ENCODE measurements around the gene LRRFIP1. TPM values are rescaled to one million over a fixed set of nuclear protein-coding genes. Genes with fewer than 3 reads are reported as not detected.

The LRRFIP1 gene
- total and polyA plus RNA-seq, 2 of the 13 experiments (the other 11 are each of a cell fraction or from before 2014, with no cell fraction given): 15.9 to 40.5 TPM

- TF ChIP-seq ZNF878 (CRISPR knock-in tag; IDR thresholded peaks at IDR 0.05) (no peak), ZNF383 (CRISPR knock-in tag; IDR thresholded peaks at IDR 0.05; ENCODE audit: borderline replicate concordance) (no peak), HMGA1 (CRISPR knock-in tag; conservative IDR thresholded peaks at IDR 0.05) (no peak), SALL2 (CRISPR knock-in tag; IDR thresholded peaks at IDR 0.05) (no peak), ZSCAN29 (CRISPR knock-in tag; conservative IDR thresholded peaks at IDR 0.05) (no peak), ZFAT (CRISPR knock-in tag; conservative IDR thresholded peaks at IDR 0.05) (no peak), AHDC1 (CRISPR knock-in tag; IDR thresholded peaks at IDR 0.05; ENCODE audit: borderline replicate concordance) (no peak), ZFP90 (CRISPR knock-in tag; IDR thresholded peaks at IDR 0.05; ENCODE audit: borderline replicate concordance) (no peak), TEAD2 (CRISPR knock-in tag; IDR thresholded peaks at IDR 0.05) (no peak), ZNF468 (CRISPR knock-in tag; IDR thresholded peaks at IDR 0.05) (no peak), IRX3 (CRISPR knock-in tag; IDR thresholded peaks at IDR 0.05; ENCODE audit: borderline replicate concordance, low read depth) (no peak), KDM5A (IDR thresholded peaks at IDR 0.05; ENCODE audit: borderline replicate concordance, low read length) (no peak), ZNF724P (CRISPR knock-in tag; IDR thresholded peaks at IDR 0.05; ENCODE audit: borderline replicate concordance) (no peak), DR1 (CRISPR knock-in tag; IDR thresholded peaks at IDR 0.05) (0 out of 2 replicates have a peak, but pooled peaks have one; percentile 36), TFAP4 (IDR thresholded peaks at IDR 0.05; ENCODE audit: borderline replicate concordance, low read depth) (peak; percentile 83; the same call in 1 of the 2 replicates), ZBTB38 (CRISPR knock-in tag; IDR thresholded peaks at IDR 0.05) (peak; percentile 45; the same call in 1 of the 2 replicates), NPAS2 (CRISPR knock-in tag; IDR thresholded peaks at IDR 0.05; ENCODE audit: borderline replicate concordance) (no peak), KMT2A (CRISPR knock-in tag; IDR thresholded peaks at IDR 0.05) (no peak), ELF1 (CRISPR knock-in tag; IDR thresholded peaks at IDR 0.05) (no peak), SAFB2 (CRISPR knock-in tag; IDR thresholded peaks at IDR 0.05; ENCODE audit: borderline replicate concordance, low read depth) (0 out of 2 replicates have a peak, but pooled peaks have one; percentile 50), YEATS2 (CRISPR knock-in tag; IDR thresholded peaks at IDR 0.05; ENCODE audit: borderline replicate concordance) (no peak)
- TF ChIP-seq, protein P1, sequence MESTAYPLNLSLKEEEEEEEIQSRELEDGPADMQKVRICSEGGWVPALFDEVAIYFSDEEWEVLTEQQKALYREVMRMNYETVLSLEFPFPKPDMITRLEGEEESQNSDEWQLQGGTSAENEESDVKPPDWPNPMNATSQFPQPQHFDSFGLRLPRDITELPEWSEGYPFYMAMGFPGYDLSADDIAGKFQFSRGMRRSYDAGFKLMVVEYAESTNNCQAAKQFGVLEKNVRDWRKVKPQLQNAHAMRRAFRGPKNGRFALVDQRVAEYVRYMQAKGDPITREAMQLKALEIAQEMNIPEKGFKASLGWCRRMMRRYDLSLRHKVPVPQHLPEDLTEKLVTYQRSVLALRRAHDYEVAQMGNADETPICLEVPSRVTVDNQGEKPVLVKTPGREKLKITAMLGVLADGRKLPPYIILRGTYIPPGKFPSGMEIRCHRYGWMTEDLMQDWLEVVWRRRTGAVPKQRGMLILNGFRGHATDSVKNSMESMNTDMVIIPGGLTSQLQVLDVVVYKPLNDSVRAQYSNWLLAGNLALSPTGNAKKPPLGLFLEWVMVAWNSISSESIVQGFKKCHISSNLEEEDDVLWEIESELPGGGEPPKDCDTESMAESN (CRISPR knock-in tag; conservative IDR thresholded peaks at IDR 0.05): 0 out of 2 replicates have a peak, but pooled peaks have one; percentile 13
Observed at GRCh38 chr2:237774811-237775553, 147.6 kb downstream of the LRRFIP1 start (continued).

Measured in HepG2 (cell line).